GM18951 (cell line): ENCODE measurements around the gene ETV5.

Source experiments
- POLR2A ChIP-seq: IDR thresholded peaks from 4 replicates; pipeline ENCODE4 v1.6.1; 2011; ENCODE audit warnings: mild to moderate bottlenecking; ENCODE audit not compliant: insufficient read length, insufficient read depth; ENCODE audit errors: extremely low read depth
- in situ Hi-C: fragments of 300-500 bp; cut with MboI; formaldehyde crosslinking; loops from one replicate; pipeline ENCODE4 v1.12.0; 2022; ENCODE audit warnings: low sequenced_read_pairs, mixed read lengths, inconsistent platforms; ENCODE audit not compliant: unreplicated experiment

Gene ETV5

GRCh38 chr3:186108941-186109865, at the start of gene ETV5:
ETV5 (minus strand) TSS chr3:186109089; CDS start chr3:186105868, 3,221 bp downstream.
- in situ Hi-C loops = no loop called here
- TF ChIP-seq POLR2A = peak; percentile 71

- in situ Hi-C loops = no loop called here
- no peak for TF ChIP-seq POLR2A
These were observed 45.8 kb upstream of the ETV5 start for GRCh38 chr3:186154641-186155040.

- in situ Hi-C loops = no loop called here
These were observed 44.0 kb upstream of the ETV5 start for GRCh38 chr3:186152889-186153292.

GRCh38 chr3:186152361-186152798, 43.5 kb upstream of the ETV5 start:
- no peak for TF ChIP-seq POLR2A
- in situ Hi-C loops = no loop called here

More at GRCh38 chr3:186152889-186153292, 44.0 kb upstream of the ETV5 start:
- TF ChIP-seq POLR2A = no peak

- in situ Hi-C loops = no loop called here
- TF ChIP-seq POLR2A = no peak
These were observed 42.4 kb upstream of the ETV5 start for GRCh38 chr3:186151077-186151971.

GRCh38 chr3:186150041-186150830, 41.3 kb upstream of the ETV5 start:
- TF ChIP-seq POLR2A = no peak
- in situ Hi-C loops = no loop called here

- no peak for TF ChIP-seq POLR2A
- in situ Hi-C loops = no loop called here
These were observed 40.6 kb upstream of the ETV5 start for GRCh38 chr3:186149319-186149960.

GRCh38 chr3:186144257-186144656, 35.4 kb upstream of the ETV5 start:
- no peak for TF ChIP-seq POLR2A
- in situ Hi-C loops = no loop called here

GRCh38 chr3:186143250-186143649, 34.4 kb upstream of the ETV5 start:
- in situ Hi-C loops = no loop called here
- no peak for TF ChIP-seq POLR2A

GRCh38 chr3:186142393-186142932, 33.6 kb upstream of the ETV5 start:
- in situ Hi-C loops = no loop called here
- no peak for TF ChIP-seq POLR2A

GRCh38 chr3:186141790-186142189, 32.9 kb upstream of the ETV5 start:
- in situ Hi-C loops = no loop called here
- TF ChIP-seq POLR2A = no peak
